Neural progenitor cell (in vitro differentiated cells): ENCODE data around the gene VPS13D. TPM values are rescaled to one million over a fixed set of nuclear protein-coding genes. Genes with fewer than 3 reads are reported as not detected.
"Not testable (repeated sequence)": the region's sequence is repeated elsewhere in the genome, so short reads cannot be mapped to it uniquely, and the experiment has no call there.

ENCODE experiments used
- DNase-seq: peaks from one replicate; pipeline ENCODE4 v3.0.0-alpha.2; 2016; ENCODE audit warnings: low spot score
- H2AFZ ChIP-seq: fragments of 200-600 bp; sonication (generic); replicated peaks from 2 replicates; pipeline ENCODE4 v1.6.1; 2016; ENCODE audit warnings: antibody characterized with exemption
- H3F3A ChIP-seq: fragments of 200-600 bp; sonication (generic); 2 replicates; pipeline ENCODE4 v1.6.1; 2016; ENCODE audit warnings: antibody characterized with exemption, low read depth
- H3K27ac ChIP-seq: fragments of 200-600 bp; sonication (generic); 2 replicates; pipeline ENCODE4 v1.5.1; 2016; ENCODE audit warnings: mild to moderate bottlenecking
- H3K27me3 ChIP-seq: fragments of 200-600 bp; sonication (generic); 2 replicates; pipeline ENCODE4 v1.6.1; 2016; ENCODE audit warnings: mild to moderate bottlenecking, moderate library complexity
- H3K36me3 ChIP-seq: fragments of 200-600 bp; sonication (generic); 2 replicates; pipeline ENCODE4 v1.5.1; 2016
- H3K4me1 ChIP-seq: fragments of 200-600 bp; sonication (generic); 2 replicates; pipeline ENCODE4 v1.6.1; 2016; ENCODE audit warnings: mixed run types
- H3K4me2 ChIP-seq: fragments of 200-600 bp; sonication (generic); 2 replicates; pipeline ENCODE4 v1.6.1; 2016
- H3K4me3 ChIP-seq: fragments of 200-600 bp; sonication (generic); 2 replicates; pipeline ENCODE4 v1.5.1; 2016
- H3K79me2 ChIP-seq: fragments of 200-600 bp; sonication (generic); 2 replicates; pipeline ENCODE4 v1.6.1; 2016; ENCODE audit warnings: low read depth
- H3K9ac ChIP-seq: fragments of 200-600 bp; sonication (generic); 2 replicates; pipeline ENCODE4 v1.6.1; 2016
- H3K9me3 ChIP-seq: fragments of 200-600 bp; sonication (generic); 2 replicates; pipeline ENCODE4 v1.5.1; 2016; ENCODE audit warnings: low read depth
- H4K20me1 ChIP-seq: fragments of 200-600 bp; sonication (generic); 2 replicates; pipeline ENCODE4 v1.6.1; 2016; ENCODE audit warnings: low read depth
- H3K27ac Mint-ChIP-seq: 3 replicates; pipeline ENCODE4 v1.8.0; 2021; ENCODE audit warnings: mixed read lengths
- H3K27me3 Mint-ChIP-seq: 2 replicates; pipeline ENCODE4 v1.8.0; 2022; ENCODE audit warnings: low read depth, mild to moderate bottlenecking, inconsistent platforms, moderate library complexity, mixed read lengths; ENCODE audit not compliant: insufficient read depth
- H3K36me3 Mint-ChIP-seq: 3 replicates; pipeline ENCODE4 v1.8.0; 2021; ENCODE audit warnings: mixed read lengths
- H3K4me1 Mint-ChIP-seq: 3 replicates; pipeline ENCODE4 v1.8.0; 2021; ENCODE audit warnings: mixed read lengths
- H3K4me3 Mint-ChIP-seq: 3 replicates; pipeline ENCODE4 v1.8.0; 2021; ENCODE audit warnings: mild to moderate bottlenecking, moderate library complexity, mixed read lengths
- H3K9me3 Mint-ChIP-seq: 3 replicates; pipeline ENCODE4 v1.8.0; 2020; ENCODE audit warnings: mixed read lengths
- CTCF ChIP-seq: fragments of 200-600 bp; sonication (generic); IDR thresholded peaks from 2 replicates; pipeline ENCODE4 v1.5.1; 2017; ENCODE audit warnings: antibody characterized with exemption, mild to moderate bottlenecking
- EZH2 ChIP-seq: fragments of 200-600 bp; sonication (generic); IDR thresholded peaks from 2 replicates; pipeline ENCODE4 v1.6.1; 2017; ENCODE audit warnings: antibody characterized with exemption, mild to moderate bottlenecking, moderate library complexity
- EZH2phosphoT487 ChIP-seq: fragments of 200-600 bp; sonication (generic); IDR thresholded peaks from 2 replicates; pipeline ENCODE4 v1.6.1; 2017; ENCODE audit warnings: antibody characterized with exemption
- total RNA-seq: library from RNA; depleted of rRNA; stranded (reverse); fragments of >200 nt; gene quantifications from 2 replicates; pipeline ENCODE4 v1.2.3, GENCODE V29; 2015; ENCODE audit warnings: low replicate concordance

Gene VPS13D
- total RNA-seq, 1 donor from 2014 or later: 16.4 TPM

GRCh38 chr1:12316331-12316730, 86.5 kb downstream of the VPS13D start:
- H3K36me3 ChIP-seq: peaks cover 5% of the 10 kb centered on the region

GRCh38 chr1:12320486-12320885, 90.7 kb downstream of the VPS13D start:
- no peaks in the 10 kb centered on the region for H3K79me2 ChIP-seq
- no peak overlapping the region for H3K27ac ChIP-seq
- TF ChIP-seq EZH2: no peak
- TF ChIP-seq EZH2phosphoT487: no peak
- TF ChIP-seq CTCF: no peak
- no peaks in the 10 kb centered on the region for H3K9me3 Mint-ChIP-seq
- H3K27me3 ChIP-seq: no peaks in the 10 kb centered on the region
- no peaks in the 10 kb centered on the region for H3K4me1 Mint-ChIP-seq
- no peak overlapping the region for H3K9ac ChIP-seq
- no peak overlapping the region for H2AFZ ChIP-seq
- H3K27me3 Mint-ChIP-seq: no peaks in the 10 kb centered on the region
- no peaks in the 10 kb centered on the region for H3K36me3 ChIP-seq
- H3K27ac Mint-ChIP-seq: no peak overlapping the region
- no peak overlapping the region for H3K4me3 ChIP-seq
- DNase-seq: no peak
- H3K4me2 ChIP-seq: no peak overlapping the region
- no peaks in the 10 kb centered on the region for H4K20me1 ChIP-seq
- no peaks in the 10 kb centered on the region for H3K9me3 ChIP-seq
- peaks cover 14% of the 10 kb centered on the region for H3K36me3 Mint-ChIP-seq
- no peak overlapping the region for H3K4me3 Mint-ChIP-seq
- H3K4me1 ChIP-seq: no peaks in the 10 kb centered on the region
- no peaks in the 10 kb centered on the region for H3F3A ChIP-seq

More at GRCh38 chr1:12316331-12316730, 86.5 kb downstream of the VPS13D start:
- no peaks in the 10 kb centered on the region for H3K9me3 Mint-ChIP-seq
- TF ChIP-seq EZH2phosphoT487 (no peak), CTCF (no peak)
- no peak overlapping the region for H3K4me2 ChIP-seq
- H3K9me3 ChIP-seq: no peaks in the 10 kb centered on the region
- no peaks in the 10 kb centered on the region for H3K27me3 ChIP-seq
- H3F3A ChIP-seq: no peaks in the 10 kb centered on the region
- no peaks in the 10 kb centered on the region for H3K4me1 ChIP-seq
- H3K27ac ChIP-seq: no peak overlapping the region
- no peak overlapping the region for H2AFZ ChIP-seq
- H3K4me3 Mint-ChIP-seq: no peak overlapping the region
- no peak overlapping the region for H3K4me3 ChIP-seq
- no peak for DNase-seq
- no peaks in the 10 kb centered on the region for H3K79me2 ChIP-seq
- H3K9ac ChIP-seq: no peak overlapping the region
- H3K36me3 Mint-ChIP-seq: peaks cover 11% of the 10 kb centered on the region
- no peaks in the 10 kb centered on the region for H3K4me1 Mint-ChIP-seq
- H3K27ac Mint-ChIP-seq: no peak overlapping the region
- H3K27me3 Mint-ChIP-seq: no peaks in the 10 kb centered on the region
- H4K20me1 ChIP-seq: no peaks in the 10 kb centered on the region

GRCh38 chr1:12324423-12324822, 94.6 kb downstream of the VPS13D start:
- DNase-seq: no peak
- Histone ChIP-seq H3K4me3 (no peak overlapping the region), H3K79me2 (no peaks in the 10 kb centered on the region), H3K27ac (no peak overlapping the region), H3K27me3 (no peaks in the 10 kb centered on the region), H4K20me1 (no peaks in the 10 kb centered on the region), H3K36me3 (no peaks in the 10 kb centered on the region), H3K4me2 (no peak overlapping the region), H3F3A (no peaks in the 10 kb centered on the region), H3K9me3 (no peaks in the 10 kb centered on the region), H2AFZ (no peak overlapping the region), H3K9ac (no peak overlapping the region), H3K4me1 (no peaks in the 10 kb centered on the region)
- H3K27me3 Mint-ChIP-seq: no peaks in the 10 kb centered on the region
- H3K27ac Mint-ChIP-seq: no peak overlapping the region
- H3K4me3 Mint-ChIP-seq: no peak overlapping the region
- no peaks in the 10 kb centered on the region for H3K9me3 Mint-ChIP-seq
- TF ChIP-seq CTCF (no peak), EZH2phosphoT487 (no peak), EZH2 (no peak)
- peaks cover 17% of the 10 kb centered on the region for H3K36me3 Mint-ChIP-seq
- no peaks in the 10 kb centered on the region for H3K4me1 Mint-ChIP-seq

- H3K4me2 ChIP-seq, DNase-seq, H3K79me2 ChIP-seq, H3F3A ChIP-seq, H3K27me3 ChIP-seq, H2AFZ ChIP-seq, H3K27ac ChIP-seq, H3K27ac Mint-ChIP-seq, H3K36me3 ChIP-seq, H4K20me1 ChIP-seq, H3K4me3 ChIP-seq, H3K4me3 Mint-ChIP-seq, H3K9me3 ChIP-seq, H3K9me3 Mint-ChIP-seq, H3K4me1 ChIP-seq, H3K27me3 Mint-ChIP-seq, H3K4me1 Mint-ChIP-seq, H3K9ac ChIP-seq: not testable (repeated sequence)
- peaks cover 16% of the 10 kb centered on the region for H3K36me3 Mint-ChIP-seq
These were observed 95.1 kb downstream of the VPS13D start for GRCh38 chr1:12324973-12325372.
